ENCODE results near the gene IGF2BP2.

- no peak for TF ChIP-seq CTCF (conservative IDR thresholded peaks at IDR 0.05)
- TF ChIP-seq ZFX (IDR thresholded peaks at IDR 0.05) = no peak
These were observed 160.9 kb downstream of the IGF2BP2 start for GRCh38 chr3:185663929-185664328.
